ENCODE measurements around the gene SLC8A1. TPM values are rescaled to one million over a fixed set of nuclear protein-coding genes. Genes with fewer than 3 reads are reported as not detected.

Gene SLC8A1
- total RNA-seq, 3 donors from 2014 or later, result 8.2 to 14.2 (median 12.2) TPM

DNA sequence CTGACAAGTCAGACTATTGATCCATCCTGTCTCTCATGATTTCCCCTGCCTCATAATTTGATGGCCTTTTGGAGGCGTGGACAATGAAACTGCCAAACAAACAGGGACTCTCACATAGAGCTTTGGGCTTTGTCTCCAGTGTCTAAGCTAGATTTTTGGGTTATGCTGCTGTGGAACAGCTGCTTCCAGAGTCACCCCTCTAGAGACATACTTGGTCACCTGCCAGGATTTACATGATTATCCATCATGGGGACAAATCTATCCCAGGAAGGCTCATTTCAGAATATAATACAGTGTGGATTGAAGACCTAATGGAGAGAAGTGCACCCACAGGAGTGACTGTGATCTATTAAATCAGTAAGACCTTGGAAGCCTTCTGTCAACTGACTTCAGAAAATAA, 159.6 kb downstream of the SLC8A1 start:
- Histone ChIP-seq H3K36me3 (no peaks in the 10 kb centered on the region), H3K4me1 (no peaks in the 10 kb centered on the region), H3K9me3 (no peaks in the 10 kb centered on the region), H3K4me3 (no peak overlapping the region), H3K27me3 (no peaks in the 10 kb centered on the region), H3K27ac (no peak overlapping the region)
- intact Hi-C loops (cut with DNase I; ENCODE audit: low total_unique reads), result no loop called here
- TF ChIP-seq POLR2AphosphoS5 (IDR thresholded peaks at IDR 0.05), result no peak
- no peak for TF ChIP-seq POLR2A (IDR thresholded peaks at IDR 0.05)
- TF ChIP-seq CTCF (IDR thresholded peaks at IDR 0.05), result no peak
- DNase-seq (ENCODE audit: low spot score in 2 of 2), result no peak

DNA sequence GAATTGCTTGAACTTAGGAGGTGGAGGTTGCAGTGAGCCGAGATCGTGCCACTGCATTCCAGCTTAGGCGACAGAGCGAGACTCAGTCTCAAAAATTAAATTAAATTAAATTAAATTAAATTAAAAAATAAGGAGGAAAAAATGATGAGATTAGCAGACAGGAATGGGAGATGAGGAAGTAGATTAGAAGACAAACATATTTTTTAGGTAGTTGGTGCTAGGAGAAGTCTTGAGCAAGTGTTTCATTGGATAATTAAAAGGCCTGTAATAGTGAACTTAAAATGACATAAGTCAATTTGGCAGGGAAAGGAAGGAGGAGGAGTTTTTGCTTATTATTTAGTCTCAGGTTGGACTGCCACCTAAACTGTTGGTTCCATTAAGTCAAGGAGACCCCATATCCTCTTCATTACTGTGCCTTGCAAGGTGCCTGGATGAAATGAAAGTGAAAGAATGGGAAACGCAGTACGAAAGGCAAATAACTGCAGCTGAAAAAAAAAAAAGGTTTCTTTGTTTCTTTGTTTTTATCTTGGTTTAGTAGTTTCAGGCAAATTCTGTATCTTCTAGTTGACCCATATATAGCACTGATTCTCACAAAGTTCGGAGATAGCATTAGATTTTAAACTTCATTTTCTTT, 162.0 kb downstream of the SLC8A1 start:
- Histone ChIP-seq H3K4me3 (no peak overlapping the region), H3K9me3 (no peaks in the 10 kb centered on the region), H3K27me3 (no peaks in the 10 kb centered on the region), H3K4me1 (no peaks in the 10 kb centered on the region), H3K27ac (no peak overlapping the region), H3K36me3 (no peaks in the 10 kb centered on the region)
- no peak for DNase-seq (ENCODE audit: low spot score in 2 of 2)
- TF ChIP-seq POLR2A (IDR thresholded peaks at IDR 0.05) (no peak), CTCF (IDR thresholded peaks at IDR 0.05) (no peak), POLR2AphosphoS5 (IDR thresholded peaks at IDR 0.05) (no peak)
- intact Hi-C loops (cut with DNase I; ENCODE audit: low total_unique reads), result no loop called here

DNA sequence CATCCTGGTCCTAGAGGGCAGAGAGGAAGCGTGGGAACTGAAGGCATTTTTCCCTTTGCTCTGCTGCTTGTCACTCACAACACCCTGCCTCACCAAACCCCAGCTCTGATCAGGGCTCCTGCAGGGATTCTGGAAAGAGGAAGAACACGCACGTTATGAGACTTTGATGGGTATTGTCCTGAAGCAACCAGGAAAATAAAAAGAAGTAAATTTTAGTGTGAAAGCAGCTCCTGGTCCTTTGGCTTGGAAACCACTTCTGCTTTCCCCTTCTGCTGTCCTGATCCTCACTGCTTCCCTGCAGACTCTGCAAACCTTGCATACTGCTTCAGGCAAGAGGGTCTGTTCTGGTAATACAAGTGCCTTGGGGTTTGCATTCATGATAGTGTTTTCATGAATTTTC, 164.1 kb downstream of the SLC8A1 start:
- Histone ChIP-seq H3K4me3 (no peak overlapping the region), H3K9me3 (no peaks in the 10 kb centered on the region), H3K36me3 (no peaks in the 10 kb centered on the region), H3K27me3 (no peaks in the 10 kb centered on the region), H3K27ac (no peak overlapping the region), H3K4me1 (no peaks in the 10 kb centered on the region)
- TF ChIP-seq CTCF (IDR thresholded peaks at IDR 0.05), result no peak
- TF ChIP-seq POLR2AphosphoS5 (IDR thresholded peaks at IDR 0.05), result no peak
- TF ChIP-seq POLR2A (IDR thresholded peaks at IDR 0.05), result no peak
- intact Hi-C loops (cut with DNase I; ENCODE audit: low total_unique reads), result no loop called here
- no peak for DNase-seq (ENCODE audit: low spot score in 2 of 2)

DNA sequence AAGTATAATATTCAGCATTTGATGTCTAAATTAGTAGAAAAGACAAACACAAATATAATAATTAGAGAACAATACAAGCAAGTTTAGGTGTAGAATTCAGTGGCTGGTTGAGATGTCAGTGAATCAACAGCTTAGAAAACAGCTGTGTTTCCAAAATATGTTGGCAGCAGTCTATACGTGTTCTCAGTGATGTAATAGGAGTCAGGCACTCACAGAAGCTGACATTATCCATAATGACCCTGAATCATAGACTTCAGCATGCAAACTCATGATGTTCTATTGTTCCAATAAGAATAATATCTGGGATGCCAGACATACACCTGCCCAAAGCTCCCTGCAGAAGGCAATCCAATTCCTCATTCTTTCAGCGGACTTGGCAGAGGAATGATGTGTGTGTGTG, 164.7 kb downstream of the SLC8A1 start:
- no peak overlapping the region for H3K4me3 ChIP-seq
- intact Hi-C loops (cut with DNase I; ENCODE audit: low total_unique reads), result no loop called here
- H3K27me3 ChIP-seq, result no peaks in the 10 kb centered on the region
- TF ChIP-seq CTCF (IDR thresholded peaks at IDR 0.05), result no peak
- TF ChIP-seq POLR2A (IDR thresholded peaks at IDR 0.05), result no peak
- no peak for TF ChIP-seq POLR2AphosphoS5 (IDR thresholded peaks at IDR 0.05)
- no peak overlapping the region for H3K27ac ChIP-seq
- no peaks in the 10 kb centered on the region for H3K36me3 ChIP-seq
- no peaks in the 10 kb centered on the region for H3K9me3 ChIP-seq
- H3K4me1 ChIP-seq, result no peaks in the 10 kb centered on the region
- no peak for DNase-seq (ENCODE audit: low spot score in 2 of 2)

DNA sequence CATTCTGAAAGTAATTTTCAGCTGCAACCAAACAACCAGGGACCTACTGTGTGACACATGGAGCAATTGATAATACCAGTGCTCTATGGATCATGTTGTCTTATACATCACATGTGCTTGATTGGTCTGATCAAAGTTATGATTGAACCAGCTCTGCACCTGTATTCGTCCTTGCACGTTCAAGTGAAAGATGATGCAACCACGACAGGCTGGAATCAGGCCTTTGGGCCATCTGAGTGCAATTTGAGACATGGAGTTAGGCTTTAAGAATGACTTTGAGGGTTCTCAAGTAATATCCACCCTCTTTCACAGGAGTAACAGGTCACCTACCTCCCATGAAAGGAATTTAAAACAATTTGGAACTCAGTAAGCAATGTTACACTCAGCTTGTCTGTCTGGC, 165.2 kb downstream of the SLC8A1 start:
- no peak for DNase-seq (ENCODE audit: low spot score in 2 of 2)
- Histone ChIP-seq H3K4me3 (no peak overlapping the region), H3K9me3 (no peaks in the 10 kb centered on the region), H3K27me3 (no peaks in the 10 kb centered on the region), H3K36me3 (no peaks in the 10 kb centered on the region), H3K27ac (no peak overlapping the region), H3K4me1 (no peaks in the 10 kb centered on the region)
- intact Hi-C loops (cut with DNase I; ENCODE audit: low total_unique reads), result no loop called here
- TF ChIP-seq POLR2AphosphoS5 (IDR thresholded peaks at IDR 0.05) (no peak), CTCF (IDR thresholded peaks at IDR 0.05) (no peak), POLR2A (IDR thresholded peaks at IDR 0.05) (no peak)

Measured in breast epithelium (tissue), 4 donors.